Fibroblast of villous mesenchyme (primary cell): Measurements from ENCODE around the gene USP31. TPM values are rescaled to one million over a fixed set of nuclear protein-coding genes. Genes with fewer than 3 reads are reported as not detected.
A peak's percentile ranks its signal among the peaks of the same experiment; 100 is the strongest.
"Not testable (repeated sequence)": the region's sequence is repeated elsewhere in the genome, so short reads cannot be mapped to it uniquely, and the experiment has no call there.

Source experiments
- DNase-seq: peaks from one replicate; pipeline ENCODE4 v3.0.0-alpha.2; 2010; ENCODE audit warnings: low read depth
- H3K4me3 ChIP-seq: 2 replicates; pipeline ENCODE4 v1.5.1; 2011; ENCODE audit warnings: low read depth, mild to moderate bottlenecking, low read length
- CTCF ChIP-seq: IDR thresholded peaks from 2 replicates; pipeline ENCODE4 v1.5.1; 2012; ENCODE audit warnings: low read depth, mild to moderate bottlenecking, low read length; ENCODE audit not compliant: insufficient read depth
- total RNA-seq: library from RNA; depleted of rRNA; stranded (reverse); fragments of >200 nt; gene quantifications from 2 replicates; pipeline ENCODE4 v1.2.3, GENCODE V29; 2012

Gene USP31
- total RNA-seq, 1 donor = 11.2 TPM

- peak; percentile 46 for DNase-seq
- TF ChIP-seq CTCF = no peak
- peak overlapping the region; percentile 74 for H3K4me3 ChIP-seq
Measured at GRCh38 chr16:23148513-23149266, 562 bp downstream of the USP31 start.

GRCh38 chr16:23148166-23148512 lies 1.1 kb downstream of the USP31 start:
- peak overlapping the region; percentile 74 for H3K4me3 ChIP-seq
- TF ChIP-seq CTCF = no peak
- no peak for DNase-seq

- DNase-seq = no peak
- TF ChIP-seq CTCF = no peak
- H3K4me3 ChIP-seq = peak overlapping the region; percentile 74
Measured at GRCh38 chr16:23147666-23148065, 1.6 kb downstream of the USP31 start.

- TF ChIP-seq CTCF = no peak
- H3K4me3 ChIP-seq = no peak overlapping the region
- DNase-seq = no peak
Measured at GRCh38 chr16:23146877-23147601, 2.2 kb downstream of the USP31 start.

- no peak overlapping the region for H3K4me3 ChIP-seq
- TF ChIP-seq CTCF = no peak
- DNase-seq = peak; percentile 61
Measured at GRCh38 chr16:23145608-23146007, 3.6 kb downstream of the USP31 start.

- H3K4me3 ChIP-seq = no peak overlapping the region
- TF ChIP-seq CTCF = no peak
- DNase-seq = no peak
Measured at GRCh38 chr16:23145186-23145585, 4.1 kb downstream of the USP31 start.

GRCh38 chr16:23144393-23144792 lies 4.9 kb downstream of the USP31 start:
- DNase-seq, H3K4me3 ChIP-seq: not testable (repeated sequence)
